HG03196 (cell line): Measurements from ENCODE around the gene SCAF4.
"Not testable (repeated sequence)": the region's sequence is repeated elsewhere in the genome, so short reads cannot be mapped to it uniquely, and the experiment has no call there.

Experiments used
- ATAC-seq: cut with Tn5 transposase; IDR thresholded peaks from one replicate; pipeline ENCODE4 v1.9.1; 2021; ENCODE audit not compliant: unreplicated experiment

SCAF4 gene, protein sequence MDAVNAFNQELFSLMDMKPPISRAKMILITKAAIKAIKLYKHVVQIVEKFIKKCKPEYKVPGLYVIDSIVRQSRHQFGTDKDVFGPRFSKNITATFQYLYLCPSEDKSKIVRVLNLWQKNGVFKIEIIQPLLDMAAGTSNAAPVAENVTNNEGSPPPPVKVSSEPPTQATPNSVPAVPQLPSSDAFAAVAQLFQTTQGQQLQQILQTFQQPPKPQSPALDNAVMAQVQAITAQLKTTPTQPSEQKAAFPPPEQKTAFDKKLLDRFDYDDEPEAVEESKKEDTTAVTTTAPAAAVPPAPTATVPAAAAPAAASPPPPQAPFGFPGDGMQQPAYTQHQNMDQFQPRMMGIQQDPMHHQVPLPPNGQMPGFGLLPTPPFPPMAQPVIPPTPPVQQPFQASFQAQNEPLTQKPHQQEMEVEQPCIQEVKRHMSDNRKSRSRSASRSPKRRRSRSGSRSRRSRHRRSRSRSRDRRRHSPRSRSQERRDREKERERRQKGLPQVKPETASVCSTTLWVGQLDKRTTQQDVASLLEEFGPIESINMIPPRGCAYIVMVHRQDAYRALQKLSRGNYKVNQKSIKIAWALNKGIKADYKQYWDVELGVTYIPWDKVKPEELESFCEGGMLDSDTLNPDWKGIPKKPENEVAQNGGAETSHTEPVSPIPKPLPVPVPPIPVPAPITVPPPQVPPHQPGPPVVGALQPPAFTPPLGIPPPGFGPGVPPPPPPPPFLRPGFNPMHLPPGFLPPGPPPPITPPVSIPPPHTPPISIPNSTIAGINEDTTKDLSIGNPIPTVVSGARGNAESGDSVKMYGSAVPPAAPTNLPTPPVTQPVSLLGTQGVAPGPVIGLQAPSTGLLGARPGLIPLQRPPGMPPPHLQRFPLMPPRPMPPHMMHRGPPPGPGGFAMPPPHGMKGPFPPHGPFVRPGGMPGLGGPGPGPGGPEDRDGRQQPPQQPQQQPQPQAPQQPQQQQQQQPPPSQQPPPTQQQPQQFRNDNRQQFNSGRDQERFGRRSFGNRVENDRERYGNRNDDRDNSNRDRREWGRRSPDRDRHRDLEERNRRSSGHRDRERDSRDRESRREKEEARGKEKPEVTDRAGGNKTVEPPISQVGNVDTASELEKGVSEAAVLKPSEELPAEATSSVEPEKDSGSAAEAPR

DNA sequence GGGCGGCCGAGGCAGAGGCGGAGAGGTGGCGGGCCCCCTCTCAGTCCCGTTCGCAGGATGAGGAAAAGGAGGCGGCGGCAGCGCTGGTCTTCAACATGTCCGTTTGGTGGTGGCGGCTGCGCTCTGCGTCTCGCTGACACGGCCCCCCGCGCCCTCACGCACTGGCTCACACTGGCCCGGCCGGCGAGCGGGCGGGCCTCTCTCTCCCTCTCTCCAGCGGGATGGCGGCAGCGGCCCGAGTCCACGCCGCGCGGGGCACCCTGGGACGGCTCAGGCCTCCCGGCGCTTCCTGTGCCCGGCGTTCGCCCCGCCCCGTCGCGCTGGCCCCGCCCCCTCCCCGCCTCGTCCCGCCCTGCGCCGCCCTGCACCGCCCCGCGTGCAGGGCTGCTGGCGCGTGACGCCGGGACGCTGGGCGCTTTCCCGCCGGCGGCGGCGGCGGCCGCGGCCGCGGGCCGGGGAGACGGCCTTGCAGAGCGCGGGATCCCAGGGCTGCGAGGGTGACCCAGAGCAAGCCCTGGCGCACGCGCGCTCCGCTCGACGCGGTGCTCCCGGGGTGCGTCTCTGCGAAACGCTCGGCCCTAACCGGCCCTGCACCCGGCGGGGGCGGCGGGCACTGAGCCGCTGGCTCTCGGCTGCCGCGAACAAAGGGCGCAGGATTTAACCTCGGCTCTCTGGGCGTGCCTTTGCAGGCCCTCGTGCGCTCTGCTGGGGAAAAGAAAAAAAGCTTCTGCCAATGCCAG lies at the start of gene SCAF4:
Gene SCAF4 (minus strand): TSS at position 262 of the 740 bp plus-strand sequence. CDS start 426 bp downstream, outside the sequence.
- peak; percentile 82 for ATAC-seq

DNA sequence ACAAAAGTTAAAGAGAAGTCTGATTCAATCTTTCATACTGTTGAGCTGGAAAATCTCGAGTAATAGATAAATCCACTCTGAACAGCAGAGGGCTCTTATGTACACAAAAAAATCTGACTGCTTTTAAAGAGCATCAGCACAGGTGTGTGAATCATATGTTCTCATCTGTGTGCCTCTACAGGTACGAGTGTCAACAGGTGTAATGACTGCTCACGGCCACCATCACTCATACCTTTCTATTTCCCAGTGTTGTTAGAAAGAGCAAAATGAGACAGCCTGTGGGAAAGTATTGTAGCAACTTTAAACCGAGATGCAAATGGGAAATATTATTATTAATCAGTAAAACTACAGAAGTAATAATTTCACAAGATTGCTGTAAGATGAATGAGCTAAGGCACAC lies 49.0 kb upstream of the SCAF4 start:
- no peak for ATAC-seq

- no peak for ATAC-seq
Measured at GRCh38 chr21:31778546-31778945, 46.6 kb upstream of the SCAF4 start.

GRCh38 chr21:31777857-31778256 lies 45.9 kb upstream of the SCAF4 start:
- ATAC-seq: no peak

GRCh38 chr21:31774031-31774430 lies 42.1 kb upstream of the SCAF4 start:
- no peak for ATAC-seq

GRCh38 chr21:31772674-31773555 lies 41.0 kb upstream of the SCAF4 start:
- ATAC-seq: peak; percentile 80

DNA sequence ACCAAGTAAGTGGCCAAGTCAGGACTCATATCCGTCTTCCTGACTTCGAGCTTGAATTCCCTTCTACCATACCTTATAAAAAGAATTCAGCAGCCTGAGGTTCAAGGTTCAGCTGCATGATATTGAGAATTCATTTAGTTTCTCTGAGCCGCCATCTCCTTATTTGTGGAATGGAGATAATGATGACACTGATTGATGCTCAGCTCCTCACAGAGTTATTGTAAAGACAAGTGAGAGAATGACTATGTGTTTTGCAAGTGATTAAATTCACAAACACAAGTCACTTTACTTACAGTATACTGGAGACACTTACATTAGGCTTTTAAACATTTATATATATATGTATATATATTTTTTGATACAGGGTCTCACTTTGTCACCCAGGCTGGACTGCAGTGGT lies 39.8 kb upstream of the SCAF4 start:
- ATAC-seq: no peak

- ATAC-seq: no peak
Measured at GRCh38 chr21:31768710-31769109, 36.8 kb upstream of the SCAF4 start.

DNA sequence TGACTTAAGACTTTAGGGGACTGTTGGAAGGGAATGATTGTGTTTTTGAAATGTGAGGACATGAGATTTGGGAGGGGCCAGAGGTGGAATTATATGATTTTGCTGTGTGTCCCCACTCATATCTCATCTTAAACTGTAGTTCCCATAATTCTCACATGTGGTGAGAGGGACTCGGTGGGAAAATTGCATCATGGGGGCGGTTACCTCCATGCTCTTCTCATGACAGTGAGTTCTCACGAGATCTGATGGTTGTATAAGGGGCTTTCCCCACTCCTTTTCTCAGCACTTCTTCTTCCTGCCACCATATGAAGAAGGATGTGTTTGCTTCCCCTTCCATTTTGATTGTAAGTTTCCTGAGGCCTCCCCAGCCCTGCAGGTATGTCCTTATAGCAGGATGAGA lies 35.0 kb upstream of the SCAF4 start:
- ATAC-seq: no peak

DNA sequence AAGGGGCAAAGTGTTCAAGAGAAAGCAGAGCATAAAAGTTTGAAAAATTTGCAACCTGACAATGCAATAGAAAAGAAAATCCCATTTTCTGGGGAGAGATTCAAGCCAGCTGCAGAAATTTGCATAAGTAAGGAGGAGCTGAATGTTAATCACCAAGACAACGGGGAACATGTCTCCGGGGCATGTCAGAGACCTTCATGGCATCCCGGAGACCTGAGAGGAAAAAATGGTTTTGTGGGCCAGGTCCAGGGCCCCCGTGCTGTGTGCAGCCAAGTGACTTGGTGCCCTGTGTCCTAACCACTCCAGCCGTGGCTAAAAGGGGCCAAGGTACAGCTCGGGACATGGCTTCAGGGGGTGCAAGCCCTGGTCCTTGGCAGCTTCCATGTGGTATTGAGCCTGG lies 33.9 kb upstream of the SCAF4 start:
- ATAC-seq: not testable (repeated sequence)

DNA sequence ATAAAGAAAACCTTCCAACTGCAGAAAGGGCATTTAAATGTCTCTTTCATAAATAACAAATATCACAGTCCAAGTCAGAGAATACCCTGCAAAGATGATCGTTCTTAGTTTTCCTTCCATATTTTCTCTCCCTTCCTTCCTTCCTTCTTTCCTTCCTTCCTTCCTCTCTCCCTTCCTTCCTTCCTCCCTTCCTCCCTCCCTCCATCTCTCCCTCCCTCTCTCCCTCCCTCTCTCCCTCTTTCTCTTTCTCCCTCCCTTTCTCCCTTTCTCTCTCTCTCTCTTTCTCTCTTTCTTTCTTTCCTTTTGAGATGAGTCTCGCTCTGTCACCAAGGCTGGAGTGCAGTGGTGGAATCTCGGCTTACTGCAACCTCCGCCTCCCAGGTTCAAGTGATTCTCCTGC lies 29.0 kb upstream of the SCAF4 start:
- ATAC-seq: no peak

- no peak for ATAC-seq
Measured at GRCh38 chr21:31756787-31757186, 24.9 kb upstream of the SCAF4 start.

- no peak for ATAC-seq
Measured at GRCh38 chr21:31755027-31755426, 23.1 kb upstream of the SCAF4 start.

- no peak for ATAC-seq
Measured at GRCh38 chr21:31754708-31754960, 22.7 kb upstream of the SCAF4 start.

- no peak for ATAC-seq
Measured at GRCh38 chr21:31753949-31754707, 22.2 kb upstream of the SCAF4 start.

DNA sequence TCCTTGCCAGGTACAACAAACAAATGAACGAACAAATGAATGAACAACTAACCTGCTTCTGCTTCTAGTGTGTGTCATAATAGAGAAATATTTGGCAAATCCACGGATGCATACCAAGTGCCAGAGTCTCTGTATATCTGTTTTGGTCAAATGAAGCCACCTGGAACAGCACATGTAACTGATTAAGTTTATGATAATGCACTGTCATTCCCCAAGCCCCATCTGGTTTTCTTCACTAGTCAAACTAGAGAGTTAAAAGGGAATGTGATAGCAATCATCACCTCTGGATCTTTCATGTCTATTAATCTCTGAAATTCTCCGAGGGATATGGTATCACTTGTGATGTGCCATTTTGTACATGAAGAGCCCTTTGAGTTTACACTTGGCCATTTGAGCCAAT lies 21.0 kb upstream of the SCAF4 start:
- no peak for ATAC-seq

DNA sequence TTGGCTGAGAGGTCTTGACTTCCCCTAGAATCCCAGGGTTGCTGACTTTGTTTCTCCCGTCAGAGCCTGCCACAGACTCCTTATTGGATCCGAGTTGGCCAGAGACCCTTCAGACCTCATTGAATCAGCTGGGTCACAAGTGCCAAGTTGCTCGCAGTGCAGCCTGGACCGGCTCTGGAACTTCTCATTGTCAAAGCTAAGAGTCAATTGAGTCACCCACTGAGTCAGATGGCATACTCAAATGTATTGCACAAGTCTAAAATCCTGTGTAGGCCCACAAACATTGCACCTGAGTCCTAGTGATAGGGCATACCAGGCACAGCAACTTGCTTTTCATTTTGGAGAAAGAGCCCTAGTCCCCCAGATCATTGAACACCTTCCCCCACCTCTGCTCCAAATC lies 20.4 kb upstream of the SCAF4 start:
- no peak for ATAC-seq

DNA sequence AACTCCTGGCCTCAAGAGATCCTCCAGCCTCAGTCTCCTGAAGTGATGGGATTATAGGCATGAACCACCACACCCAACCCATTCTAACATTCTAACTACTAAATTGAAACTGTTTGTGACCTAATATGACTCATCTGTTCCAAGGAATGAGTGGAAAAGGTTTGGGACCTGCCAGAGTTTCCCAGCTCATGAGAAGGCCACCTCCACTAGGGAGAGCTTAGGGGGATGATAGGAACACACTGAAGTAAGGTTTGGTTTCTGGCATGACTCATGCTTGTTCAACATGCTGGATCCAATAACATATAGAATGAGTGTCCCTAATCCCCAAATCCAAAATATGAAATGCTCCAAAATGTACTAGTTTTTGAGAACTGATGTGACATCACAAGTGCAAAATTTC lies 18.9 kb upstream of the SCAF4 start:
- ATAC-seq: no peak

DNA sequence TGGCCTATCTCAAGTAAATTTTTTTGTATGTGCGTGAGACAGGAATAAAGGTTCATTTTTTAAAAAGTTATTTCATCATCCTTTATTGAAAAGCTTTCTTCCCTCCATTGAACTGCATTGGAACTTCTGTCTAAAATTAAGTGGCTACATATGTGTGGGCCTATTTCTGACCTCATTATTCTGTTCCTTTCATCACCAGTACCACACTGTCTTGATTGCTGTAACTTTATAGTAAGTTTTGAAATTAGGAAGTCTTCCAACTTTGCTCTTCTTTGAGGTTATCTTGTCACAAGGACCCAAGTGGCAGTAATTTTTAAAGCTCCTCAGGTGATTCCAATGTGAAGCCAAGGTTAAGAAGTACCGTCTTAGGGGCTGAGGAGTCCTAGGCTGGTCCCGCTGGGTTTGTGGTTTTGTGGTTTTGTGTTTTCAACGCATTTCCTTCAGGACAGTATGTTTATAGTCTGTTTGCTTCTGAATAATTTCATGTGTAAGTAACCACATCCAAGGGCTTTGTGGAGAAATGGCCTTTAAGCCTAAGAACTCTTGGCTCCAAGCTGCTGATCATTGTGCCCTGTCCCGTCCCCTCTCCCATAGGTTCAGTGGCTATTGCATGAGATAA lies 12.4 kb upstream of the SCAF4 start:
- no peak for ATAC-seq
